ENCODE data around the gene TFB2M.

Gene TFB2M

GRCh38 chr1:246512230-246512629, 53.8 kb downstream of the TFB2M start:
- H3K27ac ChIP-seq (ENCODE audit: low read depth, low read length): no peak overlapping the region
- H3K9ac ChIP-seq (ENCODE audit: low read depth, low read length): no peak overlapping the region
- peaks cover 22% of the 10 kb centered on the region for H3K9me3 ChIP-seq (ENCODE audit: control insufficient read depth, insufficient read depth, low read length)
- no peak overlapping the region for H3K4me3 ChIP-seq (ENCODE audit: low read depth, low read length)
- no peaks in the 10 kb centered on the region for H3K36me3 ChIP-seq (ENCODE audit: control insufficient read depth, insufficient read depth, low read length)
- no peaks in the 10 kb centered on the region for H3K4me1 ChIP-seq (ENCODE audit: control insufficient read depth, insufficient read depth, low read length)
- no peaks in the 10 kb centered on the region for H3K27me3 ChIP-seq (ENCODE audit: control insufficient read depth, insufficient read depth, low read length)

- Histone ChIP-seq H3K4me1 (ENCODE audit: control insufficient read depth, insufficient read depth, low read length) (no peaks in the 10 kb centered on the region; the same call in 1 of the 2 replicates), H3K9me3 (ENCODE audit: control insufficient read depth, insufficient read depth, low read length) (peaks cover 15% of the 10 kb centered on the region), H3K9ac (ENCODE audit: low read depth, low read length) (no peak overlapping the region), H3K36me3 (ENCODE audit: control insufficient read depth, insufficient read depth, low read length) (no peaks in the 10 kb centered on the region), H3K27ac (ENCODE audit: low read depth, low read length) (no peak overlapping the region), H3K27me3 (ENCODE audit: control insufficient read depth, insufficient read depth, low read length) (no peaks in the 10 kb centered on the region), H3K4me3 (ENCODE audit: low read depth, low read length) (no peak overlapping the region)
Measured at GRCh38 chr1:246511203-246511602, 54.9 kb downstream of the TFB2M start.

- no peaks in the 10 kb centered on the region for H3K36me3 ChIP-seq (ENCODE audit: control insufficient read depth, insufficient read depth, low read length)
- no peaks in the 10 kb centered on the region for H3K27me3 ChIP-seq (ENCODE audit: control insufficient read depth, insufficient read depth, low read length)
- H3K4me1 ChIP-seq (ENCODE audit: control insufficient read depth, insufficient read depth, low read length): no peaks in the 10 kb centered on the region; the same call in 1 of the 2 replicates
- no peak overlapping the region for H3K9ac ChIP-seq (ENCODE audit: low read depth, low read length)
- no peak overlapping the region for H3K4me3 ChIP-seq (ENCODE audit: low read depth, low read length)
- peaks cover 11% of the 10 kb centered on the region for H3K9me3 ChIP-seq (ENCODE audit: control insufficient read depth, insufficient read depth, low read length)
- H3K27ac ChIP-seq (ENCODE audit: low read depth, low read length): no peak overlapping the region
Measured at GRCh38 chr1:246510147-246511030, 55.7 kb downstream of the TFB2M start.

GRCh38 chr1:246508897-246509688, 57.0 kb downstream of the TFB2M start:
- Histone ChIP-seq H3K4me3 (ENCODE audit: low read depth, low read length) (no peak overlapping the region), H3K9me3 (ENCODE audit: control insufficient read depth, insufficient read depth, low read length) (0 out of 2 replicates have a peak, but pooled peaks cover 4% of the 10 kb centered on the region), H3K27me3 (ENCODE audit: control insufficient read depth, insufficient read depth, low read length) (no peaks in the 10 kb centered on the region), H3K27ac (ENCODE audit: low read depth, low read length) (no peak overlapping the region), H3K36me3 (ENCODE audit: control insufficient read depth, insufficient read depth, low read length) (no peaks in the 10 kb centered on the region), H3K9ac (ENCODE audit: low read depth, low read length) (no peak overlapping the region), H3K4me1 (ENCODE audit: control insufficient read depth, insufficient read depth, low read length) (no peaks in the 10 kb centered on the region; the same call in 1 of the 2 replicates)

- Histone ChIP-seq H3K27ac (ENCODE audit: low read depth, low read length) (peak within 1 kb of the TSS; percentile 45), H3K9me3 (ENCODE audit: control insufficient read depth, insufficient read depth, low read length) (no peaks in the 10 kb centered on the region), H3K4me3 (ENCODE audit: low read depth, low read length) (peak within 1 kb of the TSS; percentile 89), H3K36me3 (ENCODE audit: control insufficient read depth, insufficient read depth, low read length) (no peaks in the 10 kb centered on the region), H3K9ac (ENCODE audit: low read depth, low read length) (peak within 1 kb of the TSS; percentile 51; the same call in 1 of the 2 replicates), H3K27me3 (ENCODE audit: control insufficient read depth, insufficient read depth, low read length) (no peaks in the 10 kb centered on the region), H3K4me1 (ENCODE audit: control insufficient read depth, insufficient read depth, low read length) (no peaks in the 10 kb centered on the region; the same call in 1 of the 2 replicates)
Measured at GRCh38 chr1:246506674-246507481, 59.2 kb downstream of the TFB2M start, which contains the start of gene SMYD3. Gene SMYD3 (minus strand): TSS chr1:246507279.

GRCh38 chr1:246506367-246506673, 59.7 kb downstream of the TFB2M start:
- Histone ChIP-seq H3K4me1 (ENCODE audit: control insufficient read depth, insufficient read depth, low read length) (no peaks in the 10 kb centered on the region; the same call in 1 of the 2 replicates), H3K4me3 (ENCODE audit: low read depth, low read length) (peak overlapping the region; percentile 89), H3K36me3 (ENCODE audit: control insufficient read depth, insufficient read depth, low read length) (no peaks in the 10 kb centered on the region), H3K9me3 (ENCODE audit: control insufficient read depth, insufficient read depth, low read length) (no peaks in the 10 kb centered on the region), H3K27ac (ENCODE audit: low read depth, low read length) (no peak overlapping the region), H3K27me3 (ENCODE audit: control insufficient read depth, insufficient read depth, low read length) (no peaks in the 10 kb centered on the region), H3K9ac (ENCODE audit: low read depth, low read length) (0 out of 2 replicates have a peak overlapping the region, but pooled peaks have one; percentile 10)

- Histone ChIP-seq H3K27ac (ENCODE audit: low read depth, low read length) (no peak overlapping the region), H3K27me3 (ENCODE audit: control insufficient read depth, insufficient read depth, low read length) (no peaks in the 10 kb centered on the region), H3K9ac (ENCODE audit: low read depth, low read length) (no peak overlapping the region), H3K9me3 (ENCODE audit: control insufficient read depth, insufficient read depth, low read length) (no peaks in the 10 kb centered on the region), H3K4me3 (ENCODE audit: low read depth, low read length) (no peak overlapping the region), H3K36me3 (ENCODE audit: control insufficient read depth, insufficient read depth, low read length) (no peaks in the 10 kb centered on the region), H3K4me1 (ENCODE audit: control insufficient read depth, insufficient read depth, low read length) (no peaks in the 10 kb centered on the region; the same call in 1 of the 2 replicates)
Measured at GRCh38 chr1:246503341-246503740, 62.7 kb downstream of the TFB2M start.

GRCh38 chr1:246497331-246497915, 68.6 kb downstream of the TFB2M start:
- H3K4me1 ChIP-seq (ENCODE audit: control insufficient read depth, insufficient read depth, low read length): peaks cover 2% of the 10 kb centered on the region
- no peak overlapping the region for H3K9ac ChIP-seq (ENCODE audit: low read depth, low read length)
- H3K4me3 ChIP-seq (ENCODE audit: low read depth, low read length): no peak overlapping the region
- H3K27me3 ChIP-seq (ENCODE audit: control insufficient read depth, insufficient read depth, low read length): no peaks in the 10 kb centered on the region
- H3K27ac ChIP-seq (ENCODE audit: low read depth, low read length): no peak overlapping the region
- no peaks in the 10 kb centered on the region for H3K36me3 ChIP-seq (ENCODE audit: control insufficient read depth, insufficient read depth, low read length)
- H3K9me3 ChIP-seq (ENCODE audit: control insufficient read depth, insufficient read depth, low read length): no peaks in the 10 kb centered on the region

GRCh38 chr1:246492611-246493245, 73.3 kb downstream of the TFB2M start:
- no peaks in the 10 kb centered on the region for H3K36me3 ChIP-seq (ENCODE audit: control insufficient read depth, insufficient read depth, low read length)
- no peak overlapping the region; the same call in 1 of the 2 replicates for H3K9ac ChIP-seq (ENCODE audit: low read depth, low read length)
- no peaks in the 10 kb centered on the region for H3K9me3 ChIP-seq (ENCODE audit: control insufficient read depth, insufficient read depth, low read length)
- H3K27ac ChIP-seq (ENCODE audit: low read depth, low read length): no peak overlapping the region
- H3K4me1 ChIP-seq (ENCODE audit: control insufficient read depth, insufficient read depth, low read length): peaks cover 5% of the 10 kb centered on the region
- H3K27me3 ChIP-seq (ENCODE audit: control insufficient read depth, insufficient read depth, low read length): no peaks in the 10 kb centered on the region
- H3K4me3 ChIP-seq (ENCODE audit: low read depth, low read length): no peak overlapping the region

- Histone ChIP-seq H3K4me1 (ENCODE audit: control insufficient read depth, insufficient read depth, low read length) (peaks cover 5% of the 10 kb centered on the region), H3K27ac (ENCODE audit: low read depth, low read length) (no peak overlapping the region), H3K27me3 (ENCODE audit: control insufficient read depth, insufficient read depth, low read length) (no peaks in the 10 kb centered on the region), H3K4me3 (ENCODE audit: low read depth, low read length) (no peak overlapping the region), H3K36me3 (ENCODE audit: control insufficient read depth, insufficient read depth, low read length) (no peaks in the 10 kb centered on the region), H3K9ac (ENCODE audit: low read depth, low read length) (no peak overlapping the region), H3K9me3 (ENCODE audit: control insufficient read depth, insufficient read depth, low read length) (no peaks in the 10 kb centered on the region)
Measured at GRCh38 chr1:246491551-246492053, 74.5 kb downstream of the TFB2M start.
